Activated T-cell treated with anti-CD3 and anti-CD28 coated beads, Interleukin-2, amount 50 U/mL, for 72 hours (primary cell): ENCODE results near the gene PAX5. TPM values are rescaled to one million over a fixed set of nuclear protein-coding genes. Genes with fewer than 3 reads are reported as not detected.

Source experiments
- ATAC-seq, 2 donors: fragments of 150-1000 bp; cut with Tn5 transposase; replicated peaks in 1 of 2; 2 replicates each; pipeline ENCODE4 v1.10.0; 2021; ENCODE audit warnings: moderate library complexity in 2 of 2, mild to moderate bottlenecking in 1 of 2
- DNase-seq, 2 donors: peaks; one replicate each; pipeline ENCODE4 v3.0.0; 2021 to 2022; ENCODE audit warnings: mixed read lengths in 1 of 2
- H3K27ac Mint-ChIP-seq: one replicate; pipeline ENCODE4 v1.8.0; 2022; ENCODE audit warnings: mild to moderate bottlenecking, moderate library complexity, mixed read lengths
- H3K27me3 Mint-ChIP-seq: one replicate; pipeline ENCODE4 v1.8.0; 2022; ENCODE audit warnings: low read depth, mixed read lengths
- H3K36me3 Mint-ChIP-seq, 2 donors: one replicate each; pipeline ENCODE4 v1.8.0; 2022; ENCODE audit warnings: mixed read lengths in 2 of 2, mild to moderate bottlenecking in 1 of 2; ENCODE audit not compliant: insufficient read depth in 2 of 2
- H3K4me1 Mint-ChIP-seq: one replicate; pipeline ENCODE4 v1.8.0; 2022; ENCODE audit warnings: low read depth, mixed read lengths
- H3K4me3 Mint-ChIP-seq, 2 donors: one replicate each; pipeline ENCODE4 v1.8.0; 2022; ENCODE audit warnings: mild to moderate bottlenecking in 2 of 2, mixed read lengths in 2 of 2, moderate library complexity in 2 of 2
- H3K9me3 Mint-ChIP-seq, 2 donors: one replicate each; pipeline ENCODE4 v1.8.0; 2022; ENCODE audit warnings: mixed read lengths in 2 of 2
- total RNA-seq, 2 donors: library from RNA; stranded (reverse); gene quantifications; one replicate each; pipeline ENCODE4 v1.2.3, GENCODE V29; 2022

The PAX5 gene
- total RNA-seq, 2 donors from 2014 or later, result 2.2 TPM

GRCh38 chr9:36842560-36843530, 191.2 kb downstream of the PAX5 start:
- H3K4me3 Mint-ChIP-seq, result no peak overlapping the region

DNA sequence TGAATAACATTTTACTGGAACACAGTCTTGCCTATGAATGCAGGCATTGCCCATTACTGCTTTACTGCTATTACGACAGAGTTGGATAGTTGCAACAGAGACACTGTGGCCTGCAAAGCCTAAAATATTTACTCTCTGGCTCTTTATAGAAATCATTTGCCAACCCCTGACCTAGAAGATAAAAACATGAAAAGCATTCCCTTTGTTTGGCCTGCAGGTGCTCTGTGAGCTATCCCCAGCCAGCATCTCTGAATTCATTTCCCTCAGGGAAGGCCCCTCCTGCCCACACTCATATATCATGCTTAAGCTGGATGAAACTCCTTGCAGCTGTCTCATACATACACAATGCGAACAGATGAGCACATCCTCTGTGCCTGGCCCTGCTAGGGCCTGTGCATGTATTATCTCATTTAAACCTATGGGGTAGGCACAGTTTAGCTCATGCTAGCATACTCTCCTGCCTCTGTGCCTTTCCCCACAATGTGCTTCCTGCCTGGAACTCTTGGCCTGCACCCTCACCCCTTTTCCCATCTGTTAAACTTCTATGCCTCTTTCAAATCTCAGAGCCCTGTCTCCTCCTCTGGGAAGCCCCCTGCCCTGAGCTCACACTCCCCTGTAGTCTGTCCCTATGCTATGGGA, 193.1 kb downstream of the PAX5 start:
- H3K27me3 Mint-ChIP-seq, result no peaks in the 10 kb centered on the region
- no peaks in the 10 kb centered on the region for H3K9me3 Mint-ChIP-seq
- ATAC-seq, result no peak

More at GRCh38 chr9:36842560-36843530, 191.2 kb downstream of the PAX5 start:
- H3K9me3 Mint-ChIP-seq, result no peaks in the 10 kb centered on the region
- ATAC-seq (no peak), DNase-seq (no peak)
- no peaks in the 10 kb centered on the region for H3K27me3 Mint-ChIP-seq
- no peaks in the 10 kb centered on the region for H3K4me1 Mint-ChIP-seq
- H3K36me3 Mint-ChIP-seq, result no peaks in the 10 kb centered on the region
- no peak overlapping the region for H3K27ac Mint-ChIP-seq

GRCh38 chr9:36839131-36839885, 194.8 kb downstream of the PAX5 start:
- ATAC-seq (no peak), DNase-seq (no peak)
- Mint-ChIP-seq H3K4me3 (no peak overlapping the region), H3K9me3 (no peaks in the 10 kb centered on the region), H3K36me3 (no peaks in the 10 kb centered on the region), H3K4me1 (no peaks in the 10 kb centered on the region), H3K27me3 (no peaks in the 10 kb centered on the region), H3K27ac (no peak overlapping the region)

More for the DNA sequence above, 193.1 kb downstream of the PAX5 start:
- Mint-ChIP-seq H3K27ac (no peak overlapping the region), H3K4me1 (no peaks in the 10 kb centered on the region), H3K36me3 (no peaks in the 10 kb centered on the region), H3K4me3 (no peak overlapping the region)
- DNase-seq, result no peak

GRCh38 chr9:36837431-36838405, 196.3 kb downstream of the PAX5 start:
- H3K4me3 Mint-ChIP-seq, result no peak overlapping the region
- H3K4me1 Mint-ChIP-seq, result no peaks in the 10 kb centered on the region
- DNase-seq (no peak), ATAC-seq (no peak)
- H3K36me3 Mint-ChIP-seq, result no peaks in the 10 kb centered on the region
- no peak overlapping the region for H3K27ac Mint-ChIP-seq
- no peaks in the 10 kb centered on the region for H3K27me3 Mint-ChIP-seq
- H3K9me3 Mint-ChIP-seq, result no peaks in the 10 kb centered on the region

- no peak for DNase-seq
- Mint-ChIP-seq H3K4me1 (no peaks in the 10 kb centered on the region), H3K4me3 (no peak overlapping the region), H3K27ac (no peak overlapping the region), H3K36me3 (no peaks in the 10 kb centered on the region), H3K27me3 (no peaks in the 10 kb centered on the region), H3K9me3 (no peaks in the 10 kb centered on the region)
- no peak for ATAC-seq
Observed at GRCh38 chr9:36836486-36836885, 197.6 kb downstream of the PAX5 start.

- Mint-ChIP-seq H3K4me1 (no peaks in the 10 kb centered on the region), H3K27ac (no peak overlapping the region), H3K27me3 (no peaks in the 10 kb centered on the region), H3K4me3 (no peak overlapping the region), H3K9me3 (no peaks in the 10 kb centered on the region), H3K36me3 (no peaks in the 10 kb centered on the region)
- ATAC-seq (no peak), DNase-seq (no peak)
Observed at GRCh38 chr9:36835271-36835996, 198.6 kb downstream of the PAX5 start.

DNA sequence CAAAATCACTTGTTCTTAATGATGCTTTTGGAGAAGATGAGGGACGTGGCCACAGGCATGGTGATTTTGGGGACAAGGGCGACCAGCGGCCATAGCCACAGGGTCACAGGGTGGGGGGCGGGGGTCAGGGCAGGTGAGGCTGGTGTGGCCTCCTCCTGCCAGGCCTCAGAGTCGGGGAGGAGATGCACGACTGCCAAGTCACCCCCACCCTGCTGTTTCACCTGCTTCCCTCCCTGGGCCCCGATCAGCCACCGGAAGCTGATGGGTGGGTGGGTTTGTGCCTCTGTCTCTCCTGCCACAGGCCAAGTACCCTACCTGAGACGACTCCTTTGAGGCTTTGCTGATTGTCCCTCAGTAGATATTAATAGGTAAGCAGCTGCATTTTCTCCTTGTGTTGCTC, 199.3 kb downstream of the PAX5 start:
- no peaks in the 10 kb centered on the region for H3K36me3 Mint-ChIP-seq
- H3K27me3 Mint-ChIP-seq, result no peaks in the 10 kb centered on the region
- no peak overlapping the region for H3K27ac Mint-ChIP-seq
- no peak for ATAC-seq
- no peaks in the 10 kb centered on the region for H3K9me3 Mint-ChIP-seq
- H3K4me3 Mint-ChIP-seq, result no peak overlapping the region
- DNase-seq, result no peak
- H3K4me1 Mint-ChIP-seq, result no peaks in the 10 kb centered on the region

GRCh38 chr9:36833954-36834353, 200.1 kb downstream of the PAX5 start:
- Mint-ChIP-seq H3K27me3 (no peaks in the 10 kb centered on the region), H3K4me3 (no peak overlapping the region), H3K36me3 (no peaks in the 10 kb centered on the region), H3K4me1 (no peaks in the 10 kb centered on the region), H3K27ac (no peak overlapping the region), H3K9me3 (no peaks in the 10 kb centered on the region)
- ATAC-seq, result no peak
- no peak for DNase-seq

DNA sequence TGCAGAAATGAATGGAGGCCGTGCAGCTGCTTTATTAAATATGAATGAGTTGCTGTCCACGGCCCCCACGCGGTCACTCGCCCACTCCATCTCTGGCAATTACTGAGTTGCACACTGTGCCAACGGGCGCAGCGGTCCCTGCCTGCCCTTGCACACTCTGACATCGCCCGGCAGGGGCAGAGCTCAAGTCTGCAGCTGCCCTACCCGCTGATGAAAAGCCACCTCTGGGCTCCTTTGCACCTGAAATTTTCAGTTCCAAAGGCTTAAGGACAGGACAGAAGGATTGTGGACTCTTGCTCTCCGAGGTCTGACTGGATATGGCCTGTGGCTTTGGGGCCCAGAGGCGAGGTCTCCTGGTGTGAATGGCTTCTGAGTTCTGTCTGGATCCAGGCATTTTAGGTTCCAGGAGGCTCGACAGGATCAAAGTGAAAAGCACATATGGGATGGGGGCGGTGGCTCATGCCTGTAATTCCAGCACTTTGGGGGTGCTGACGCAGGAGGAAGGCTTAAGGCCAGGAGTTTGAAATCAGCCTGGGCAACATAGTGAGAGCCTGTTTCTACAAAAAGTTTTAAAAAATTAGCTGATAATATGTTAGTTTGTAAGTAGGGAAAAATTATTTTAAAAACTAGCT, 201.8 kb downstream of the PAX5 start:
- Mint-ChIP-seq H3K9me3 (no peaks in the 10 kb centered on the region), H3K27ac (no peak overlapping the region), H3K36me3 (no peaks in the 10 kb centered on the region), H3K4me1 (no peaks in the 10 kb centered on the region), H3K4me3 (no peak overlapping the region), H3K27me3 (no peaks in the 10 kb centered on the region)
- DNase-seq (no peak), ATAC-seq (no peak)

- Mint-ChIP-seq H3K9me3 (no peaks in the 10 kb centered on the region), H3K4me3 (no peak overlapping the region), H3K36me3 (no peaks in the 10 kb centered on the region), H3K27ac (no peak overlapping the region), H3K4me1 (no peaks in the 10 kb centered on the region), H3K27me3 (no peaks in the 10 kb centered on the region)
- no peak for DNase-seq
- ATAC-seq, result no peak
Observed at GRCh38 chr9:36831381-36832161, 202.5 kb downstream of the PAX5 start.

DNA sequence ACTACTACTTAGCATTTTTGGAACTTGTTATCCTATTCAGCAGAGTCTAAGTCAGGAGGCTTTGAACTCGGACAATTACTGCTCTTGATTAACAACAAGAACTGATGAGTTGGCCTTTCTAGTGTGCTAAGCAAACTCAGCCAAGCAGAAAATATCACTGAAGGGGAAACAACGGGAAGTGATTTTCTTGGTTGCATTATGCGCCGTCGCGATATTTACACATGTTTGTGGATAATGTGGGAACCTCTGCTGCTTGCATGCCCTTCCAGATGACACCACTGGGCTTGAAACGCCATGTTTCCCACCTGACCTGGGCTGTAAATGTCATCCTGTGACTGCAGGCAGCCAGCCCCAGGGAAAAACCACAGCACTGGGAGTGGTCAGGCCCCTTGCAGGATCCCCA, 205.5 kb downstream of the PAX5 start:
- H3K4me1 Mint-ChIP-seq, result no peaks in the 10 kb centered on the region
- DNase-seq, result no peak
- no peaks in the 10 kb centered on the region for H3K9me3 Mint-ChIP-seq
- H3K4me3 Mint-ChIP-seq, result no peak overlapping the region
- H3K36me3 Mint-ChIP-seq, result no peaks in the 10 kb centered on the region
- H3K27me3 Mint-ChIP-seq, result no peaks in the 10 kb centered on the region
- no peak overlapping the region for H3K27ac Mint-ChIP-seq
- no peak for ATAC-seq
